ENCODE data around the gene ERFL. TPM values are rescaled to one million over a fixed set of nuclear protein-coding genes. Genes with fewer than 3 reads are reported as not detected.

Gene ERFL
- total RNA-seq, 1 experiment from 2014 or later, result not detected

- no peak overlapping the region for H3K27ac ChIP-seq
- no peak for DNase-seq
- no peak overlapping the region for H3K4me3 ChIP-seq
- H3K4me1 ChIP-seq, result peaks cover 13% of the 10 kb centered on the region
- H3K9me3 ChIP-seq (replicated peaks), result no peaks in the 10 kb centered on the region
- H3K36me3 ChIP-seq, result no peaks in the 10 kb centered on the region
- H3K27me3 ChIP-seq, result peaks cover 56% of the 10 kb centered on the region
Observed at GRCh38 chr19:41936961-41937360, 8.7 kb upstream of the ERFL start.

GRCh38 chr19:41936416-41936850 is 8.2 kb upstream of the ERFL start:
- Histone ChIP-seq H3K4me1 (peaks cover 13% of the 10 kb centered on the region), H3K27me3 (peaks cover 58% of the 10 kb centered on the region), H3K4me3 (no peak overlapping the region), H3K27ac (no peak overlapping the region), H3K36me3 (no peaks in the 10 kb centered on the region), H3K9me3 (replicated peaks) (no peaks in the 10 kb centered on the region)
- DNase-seq, result no peak

GRCh38 chr19:41935760-41936415 is 7.6 kb upstream of the ERFL start:
- Histone ChIP-seq H3K9me3 (replicated peaks) (no peaks in the 10 kb centered on the region), H3K4me3 (no peak overlapping the region), H3K27me3 (peaks cover 60% of the 10 kb centered on the region), H3K4me1 (peaks cover 13% of the 10 kb centered on the region), H3K27ac (no peak overlapping the region), H3K36me3 (no peaks in the 10 kb centered on the region)
- DNase-seq, result no peak

GRCh38 chr19:41934849-41935374 is 6.7 kb upstream of the ERFL start:
- H3K4me1 ChIP-seq, result peaks cover 13% of the 10 kb centered on the region
- no peaks in the 10 kb centered on the region for H3K9me3 ChIP-seq (replicated peaks)
- no peak overlapping the region for H3K4me3 ChIP-seq
- H3K27ac ChIP-seq, result no peak overlapping the region
- H3K27me3 ChIP-seq, result peaks cover 70% of the 10 kb centered on the region
- DNase-seq, result peak; percentile 84 to 92
- no peaks in the 10 kb centered on the region for H3K36me3 ChIP-seq

- no peaks in the 10 kb centered on the region for H3K9me3 ChIP-seq (replicated peaks)
- peaks cover 13% of the 10 kb centered on the region for H3K4me1 ChIP-seq
- H3K4me3 ChIP-seq, result no peak overlapping the region
- DNase-seq, result no peak
- peaks cover 79% of the 10 kb centered on the region for H3K27me3 ChIP-seq
- H3K36me3 ChIP-seq, result no peaks in the 10 kb centered on the region
- no peak overlapping the region for H3K27ac ChIP-seq
Observed at GRCh38 chr19:41933693-41934426, 5.6 kb upstream of the ERFL start.

GRCh38 chr19:41932720-41933332 is 4.6 kb upstream of the ERFL start:
- H3K4me3 ChIP-seq, result no peak overlapping the region
- H3K4me1 ChIP-seq, result peaks cover 13% of the 10 kb centered on the region
- H3K27me3 ChIP-seq, result peaks cover 80% of the 10 kb centered on the region

GRCh38 chr19:41932259-41932719 is 4.0 kb upstream of the ERFL start:
- H3K27me3 ChIP-seq, result peaks cover 79% of the 10 kb centered on the region
- H3K4me1 ChIP-seq, result peaks cover 13% of the 10 kb centered on the region
- no peaks in the 10 kb centered on the region for H3K9me3 ChIP-seq (replicated peaks)
- DNase-seq, result peak; percentile 42 to 49
- H3K27ac ChIP-seq, result no peak overlapping the region
- H3K36me3 ChIP-seq, result no peaks in the 10 kb centered on the region
- no peak overlapping the region for H3K4me3 ChIP-seq

More at GRCh38 chr19:41932720-41933332, 4.6 kb upstream of the ERFL start:
- Histone ChIP-seq H3K27ac (no peak overlapping the region), H3K36me3 (no peaks in the 10 kb centered on the region), H3K9me3 (replicated peaks) (no peaks in the 10 kb centered on the region)
- DNase-seq, result peak; percentile 46 to 61

- Histone ChIP-seq H3K9me3 (replicated peaks) (no peaks in the 10 kb centered on the region), H3K27me3 (peaks cover 73% of the 10 kb centered on the region), H3K4me1 (peaks cover 13% of the 10 kb centered on the region), H3K4me3 (no peak overlapping the region), H3K36me3 (no peaks in the 10 kb centered on the region), H3K27ac (no peak overlapping the region)
- no peak for DNase-seq
Observed at GRCh38 chr19:41930926-41931592, 2.8 kb upstream of the ERFL start.

GRCh38 chr19:41930322-41930722 is 2.1 kb upstream of the ERFL start:
- H3K36me3 ChIP-seq, result no peaks in the 10 kb centered on the region
- H3K4me3 ChIP-seq, result no peak overlapping the region
- no peaks in the 10 kb centered on the region for H3K9me3 ChIP-seq (replicated peaks)
- peaks cover 74% of the 10 kb centered on the region for H3K27me3 ChIP-seq
- H3K27ac ChIP-seq, result no peak overlapping the region
- H3K4me1 ChIP-seq, result peaks cover 11% of the 10 kb centered on the region
- DNase-seq, result no peak

- H3K4me3 ChIP-seq, result no peak overlapping the region
- peaks cover 7% of the 10 kb centered on the region for H3K4me1 ChIP-seq
- peaks cover 69% of the 10 kb centered on the region for H3K27me3 ChIP-seq
- no peaks in the 10 kb centered on the region for H3K9me3 ChIP-seq (replicated peaks)
- H3K27ac ChIP-seq, result no peak overlapping the region
- no peaks in the 10 kb centered on the region for H3K36me3 ChIP-seq
- DNase-seq, result no peak
Observed at GRCh38 chr19:41929536-41930071, 1.4 kb upstream of the ERFL start.

GRCh38 chr19:41928754-41929535 is 696 bp upstream of the ERFL start:
- no peak overlapping the region for H3K4me3 ChIP-seq
- H3K9me3 ChIP-seq (replicated peaks), result no peaks in the 10 kb centered on the region
- H3K27me3 ChIP-seq, result peaks cover 65% of the 10 kb centered on the region
- peaks cover 7% of the 10 kb centered on the region for H3K4me1 ChIP-seq
- no peak overlapping the region for H3K27ac ChIP-seq
- DNase-seq, result no peak
- H3K36me3 ChIP-seq, result no peaks in the 10 kb centered on the region

- H3K36me3 ChIP-seq, result no peaks in the 10 kb centered on the region
- H3K9me3 ChIP-seq (replicated peaks), result no peaks in the 10 kb centered on the region
- no peak overlapping the region for H3K4me3 ChIP-seq
- peaks cover 6% of the 10 kb centered on the region for H3K4me1 ChIP-seq
- H3K27ac ChIP-seq, result no peak overlapping the region
- peaks cover 56% of the 10 kb centered on the region for H3K27me3 ChIP-seq
- DNase-seq, result no peak
Observed at GRCh38 chr19:41927497-41928192, 604 bp downstream of the ERFL start.

GRCh38 chr19:41926763-41927496 is 1.3 kb downstream of the ERFL start:
- Histone ChIP-seq H3K27me3 (peaks cover 56% of the 10 kb centered on the region), H3K27ac (no peak overlapping the region), H3K4me3 (no peak overlapping the region), H3K36me3 (no peaks in the 10 kb centered on the region), H3K9me3 (replicated peaks) (no peaks in the 10 kb centered on the region), H3K4me1 (no peaks in the 10 kb centered on the region; the same call in 1 of the 2 replicates)
- no peak for DNase-seq

All from SJCRH30 (cell line).